Left hindlimb (tissue), 1 donor: ENCODE measurements around the gene GAGE12E.
"Not testable (repeated sequence)": the region's sequence is repeated elsewhere in the genome, so short reads cannot be mapped to it uniquely, and the experiment has no call there.

Experiments used
- DNase-seq: peaks from one replicate; pipeline ENCODE4 v3.0.0-alpha.2; 2018

GAGE12E gene

GRCh38 chrX:49550989-49551388, at the start of gene GAGE12E:
GAGE12E (plus strand) TSS chrX:49551289; CDS start chrX:49552444, 1,155 bp downstream.
- DNase-seq: not testable (repeated sequence)

GRCh38 chrX:49531877-49532276, 19.2 kb upstream of the GAGE12E start, which contains the start of gene GAGE12C:
GAGE12C (plus strand) TSS chrX:49532177; CDS start chrX:49533332, 1,155 bp downstream.
- DNase-seq: not testable (repeated sequence)

- not testable (repeated sequence) for DNase-seq
These were observed 9.7 kb upstream of the GAGE12E start, which contains the start of gene GAGE12D for GRCh38 chrX:49541433-49541832. GAGE12D (plus strand) TSS chrX:49541733; CDS start chrX:49542888, 1,155 bp downstream.

- not testable (repeated sequence) for DNase-seq
These were observed 9.5 kb downstream of the GAGE12E start, which contains the start of gene GAGE12F for GRCh38 chrX:49560542-49560941. GAGE12F (plus strand) TSS chrX:49560842; CDS start chrX:49561997, 1,155 bp downstream.

GRCh38 chrX:49568728-49569127, 17.6 kb downstream of the GAGE12E start:
- DNase-seq: not testable (repeated sequence)

GRCh38 chrX:49569152-49569551, 18.1 kb downstream of the GAGE12E start:
- not testable (repeated sequence) for DNase-seq

GRCh38 chrX:49570100-49570499, 19.0 kb downstream of the GAGE12E start, which contains the start of gene GAGE12G:
GAGE12G (plus strand) TSS chrX:49570400; CDS start chrX:49571555, 1,155 bp downstream.
- DNase-seq: not testable (repeated sequence)

GRCh38 chrX:49579649-49580048, 28.6 kb downstream of the GAGE12E start, which contains the start of gene GAGE12H:
GAGE12H (plus strand) TSS chrX:49579949; CDS start chrX:49581104, 1,155 bp downstream.
- DNase-seq: not testable (repeated sequence)

GRCh38 chrX:49589196-49589595, 38.1 kb downstream of the GAGE12E start, which contains the start of gene GAGE2A:
GAGE2A (plus strand) TSS chrX:49589496; CDS start chrX:49590651, 1,155 bp downstream.
- not testable (repeated sequence) for DNase-seq

GRCh38 chrX:49589769-49590478, 38.8 kb downstream of the GAGE12E start:
- not testable (repeated sequence) for DNase-seq

- DNase-seq: not testable (repeated sequence)
These were observed 39.4 kb downstream of the GAGE12E start for GRCh38 chrX:49590488-49590887.

GRCh38 chrX:49598720-49599119, 47.6 kb downstream of the GAGE12E start, which contains the start of gene GAGE1:
GAGE1 (plus strand) TSS chrX:49599020; CDS start chrX:49600175, 1,155 bp downstream.
- not testable (repeated sequence) for DNase-seq
